ENCODE results near the gene FAM20A. TPM values are rescaled to one million over a fixed set of nuclear protein-coding genes. Genes with fewer than 3 reads are reported as not detected.

Gene FAM20A
- polyA plus RNA-seq, 1 donor (not counting 4 experiments of a cell fraction or from before 2014, with no cell fraction given): not detected

DNA sequence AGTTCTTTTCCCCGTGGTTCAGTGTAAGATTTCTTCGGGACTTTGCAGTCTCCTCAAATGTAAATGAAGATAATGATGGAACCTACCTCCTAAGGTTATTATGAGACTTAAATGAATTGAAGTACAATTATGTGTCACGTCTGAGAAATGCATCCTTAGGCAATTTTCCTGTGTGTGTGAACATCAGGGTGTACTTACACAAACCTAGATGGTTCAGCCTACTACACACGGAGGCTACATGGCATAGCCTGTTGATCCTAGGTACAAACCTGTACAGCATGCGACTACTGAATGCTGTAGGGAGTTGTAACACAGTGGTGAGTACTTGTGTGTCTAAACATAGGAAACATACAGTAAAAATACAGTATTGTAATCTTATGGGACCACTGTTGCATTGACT lies 1.1 kb upstream of the FAM20A start:
- H3K9me3 ChIP-seq (ENCODE audit: control insufficient read depth, low read depth, low read length): no peaks in the 10 kb centered on the region
- H3K4me3 ChIP-seq (ENCODE audit: control insufficient read depth in 2 of 3, extremely low read depth in 1 of 3, insufficient read depth in 2 of 3, low read depth in 1 of 3, low read length in 3 of 3): no peak overlapping the region
- FAIRE-seq: peak; percentile 67
- TF ChIP-seq, protein P1, sequence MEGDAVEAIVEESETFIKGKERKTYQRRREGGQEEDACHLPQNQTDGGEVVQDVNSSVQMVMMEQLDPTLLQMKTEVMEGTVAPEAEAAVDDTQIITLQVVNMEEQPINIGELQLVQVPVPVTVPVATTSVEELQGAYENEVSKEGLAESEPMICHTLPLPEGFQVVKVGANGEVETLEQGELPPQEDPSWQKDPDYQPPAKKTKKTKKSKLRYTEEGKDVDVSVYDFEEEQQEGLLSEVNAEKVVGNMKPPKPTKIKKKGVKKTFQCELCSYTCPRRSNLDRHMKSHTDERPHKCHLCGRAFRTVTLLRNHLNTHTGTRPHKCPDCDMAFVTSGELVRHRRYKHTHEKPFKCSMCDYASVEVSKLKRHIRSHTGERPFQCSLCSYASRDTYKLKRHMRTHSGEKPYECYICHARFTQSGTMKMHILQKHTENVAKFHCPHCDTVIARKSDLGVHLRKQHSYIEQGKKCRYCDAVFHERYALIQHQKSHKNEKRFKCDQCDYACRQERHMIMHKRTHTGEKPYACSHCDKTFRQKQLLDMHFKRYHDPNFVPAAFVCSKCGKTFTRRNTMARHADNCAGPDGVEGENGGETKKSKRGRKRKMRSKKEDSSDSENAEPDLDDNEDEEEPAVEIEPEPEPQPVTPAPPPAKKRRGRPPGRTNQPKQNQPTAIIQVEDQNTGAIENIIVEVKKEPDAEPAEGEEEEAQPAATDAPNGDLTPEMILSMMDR (optimal IDR thresholded peaks at IDR 0.05 in 1 of 3, IDR thresholded peaks at IDR 0.05 in 1 of 3, conservative IDR thresholded peaks at IDR 0.05 in 1 of 3; ENCODE audit: extremely low read depth in 1 of 3, insufficient read depth in 2 of 3, low read length in 3 of 3): no peak
- TF ChIP-seq EZH2 (IDR thresholded peaks at IDR 0.05; ENCODE audit: low read length): no peak
- H2AFZ ChIP-seq (ENCODE audit: control insufficient read depth, low read length): no peak overlapping the region
- no peak overlapping the region for H3K27ac ChIP-seq (ENCODE audit: control insufficient read depth, insufficient read depth, low read length)
- no peak overlapping the region for H3K9ac ChIP-seq (ENCODE audit: control insufficient read depth, extremely low read depth, insufficient read depth, low read length)
- no peaks in the 10 kb centered on the region for H3K36me3 ChIP-seq (ENCODE audit: control insufficient read depth in 2 of 2, extremely low read depth in 1 of 2, insufficient read depth in 2 of 2, low read length in 2 of 2)
- no peaks in the 10 kb centered on the region for H3K79me2 ChIP-seq (ENCODE audit: control insufficient read depth, insufficient read depth, low read length)
- H4K20me1 ChIP-seq (ENCODE audit: control insufficient read depth, extremely low read depth, insufficient read depth, low read length): no peaks in the 10 kb centered on the region
- H3K4me2 ChIP-seq (ENCODE audit: control insufficient read depth, extremely low read depth, insufficient read depth, low read depth, low read length): peak overlapping the region; percentile 19
- H3K4me1 ChIP-seq (ENCODE audit: control insufficient read depth, extremely low read depth, insufficient read depth, low read length): peaks cover 8% of the 10 kb centered on the region
- dilution Hi-C loops (cut with MboI; ENCODE audit: extremely low pct_ligation_motif_present, low sequenced_read_pairs): no loop called here
- H3K9me1 ChIP-seq (ENCODE audit: control insufficient read depth, extremely low read depth, insufficient read depth, low read length): no peaks in the 10 kb centered on the region
- H3K27me3 ChIP-seq (ENCODE audit: control insufficient read depth, extremely low read depth, insufficient read depth, low read length): peaks cover 22% of the 10 kb centered on the region
- peak; percentile 1 for DNase-seq (ENCODE audit: low read depth, low spot score)

DNA sequence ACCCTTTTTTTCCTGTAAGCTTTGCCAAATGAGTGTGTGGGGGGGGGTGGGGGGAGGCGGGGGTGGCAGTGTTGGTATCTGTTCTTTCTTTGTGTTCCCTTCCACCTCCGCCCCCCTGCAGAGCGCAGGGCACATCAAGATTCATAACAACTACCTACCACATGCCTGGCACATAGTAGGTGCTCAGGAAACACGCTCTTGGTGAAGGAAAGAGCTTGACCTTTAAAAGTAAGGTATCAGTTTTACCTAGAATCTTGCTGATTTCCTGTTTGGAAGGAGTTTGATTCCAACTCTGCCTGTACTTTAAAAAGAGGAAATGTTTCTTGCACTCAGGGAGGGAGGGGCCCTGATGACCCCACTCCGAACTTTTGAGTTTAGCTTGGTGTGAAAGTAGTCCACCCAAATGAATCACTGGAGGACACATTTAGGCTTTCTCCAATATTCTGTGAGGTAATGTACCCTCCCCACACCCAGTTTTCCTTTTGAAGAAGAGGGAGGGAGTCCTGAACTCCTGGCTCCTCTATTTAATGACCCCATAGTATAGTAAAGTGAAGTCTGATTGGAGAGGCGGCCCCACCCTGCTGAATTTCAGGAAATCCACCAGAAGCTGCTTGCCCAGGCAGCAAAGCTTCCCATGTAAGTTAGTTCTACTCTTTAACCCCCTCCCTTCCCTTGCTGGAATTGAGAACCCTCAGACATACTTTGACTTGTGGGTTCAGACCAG lies 560 bp upstream of the FAM20A start:
- Histone ChIP-seq H3K4me1 (ENCODE audit: control insufficient read depth, extremely low read depth, insufficient read depth, low read length) (peaks cover 8% of the 10 kb centered on the region), H3K9ac (ENCODE audit: control insufficient read depth, extremely low read depth, insufficient read depth, low read length) (no peak overlapping the region), H3K27ac (ENCODE audit: control insufficient read depth, insufficient read depth, low read length) (no peak overlapping the region), H3K9me3 (ENCODE audit: control insufficient read depth, low read depth, low read length) (no peaks in the 10 kb centered on the region), H3K79me2 (ENCODE audit: control insufficient read depth, insufficient read depth, low read length) (no peaks in the 10 kb centered on the region), H2AFZ (ENCODE audit: control insufficient read depth, low read length) (no peak overlapping the region), H4K20me1 (ENCODE audit: control insufficient read depth, extremely low read depth, insufficient read depth, low read length) (no peaks in the 10 kb centered on the region), H3K27me3 (ENCODE audit: control insufficient read depth, extremely low read depth, insufficient read depth, low read length) (peaks cover 22% of the 10 kb centered on the region), H3K36me3 (ENCODE audit: control insufficient read depth in 2 of 2, extremely low read depth in 1 of 2, insufficient read depth in 2 of 2, low read length in 2 of 2) (no peaks in the 10 kb centered on the region), H3K4me3 (ENCODE audit: control insufficient read depth in 2 of 3, extremely low read depth in 1 of 3, insufficient read depth in 2 of 3, low read depth in 1 of 3, low read length in 3 of 3) (no peak overlapping the region), H3K9me1 (ENCODE audit: control insufficient read depth, extremely low read depth, insufficient read depth, low read length) (no peaks in the 10 kb centered on the region), H3K4me2 (ENCODE audit: control insufficient read depth, extremely low read depth, insufficient read depth, low read depth, low read length) (peak overlapping the region; percentile 84)
- FAIRE-seq (peak; percentile 5), DNase-seq (ENCODE audit: low read depth, low spot score) (no peak)
- TF ChIP-seq, protein P1 (optimal IDR thresholded peaks at IDR 0.05 in 1 of 3, IDR thresholded peaks at IDR 0.05 in 1 of 3, conservative IDR thresholded peaks at IDR 0.05 in 1 of 3; ENCODE audit: extremely low read depth in 1 of 3, insufficient read depth in 2 of 3, low read length in 3 of 3): no peak
- TF ChIP-seq EZH2 (IDR thresholded peaks at IDR 0.05; ENCODE audit: low read length): no peak
- dilution Hi-C loops (cut with MboI; ENCODE audit: extremely low pct_ligation_motif_present, low sequenced_read_pairs): no loop called here

Measured in keratinocyte (primary cell).